ENCODE measurements around the gene C16orf95. TPM values are rescaled to one million over a fixed set of nuclear protein-coding genes. Genes with fewer than 3 reads are reported as not detected.
"Not testable (repeated sequence)": the region's sequence is repeated elsewhere in the genome, so short reads cannot be mapped to it uniquely, and the experiment has no call there.

C16orf95 gene
- total RNA-seq, 1 donor: 4.0 TPM

DNA sequence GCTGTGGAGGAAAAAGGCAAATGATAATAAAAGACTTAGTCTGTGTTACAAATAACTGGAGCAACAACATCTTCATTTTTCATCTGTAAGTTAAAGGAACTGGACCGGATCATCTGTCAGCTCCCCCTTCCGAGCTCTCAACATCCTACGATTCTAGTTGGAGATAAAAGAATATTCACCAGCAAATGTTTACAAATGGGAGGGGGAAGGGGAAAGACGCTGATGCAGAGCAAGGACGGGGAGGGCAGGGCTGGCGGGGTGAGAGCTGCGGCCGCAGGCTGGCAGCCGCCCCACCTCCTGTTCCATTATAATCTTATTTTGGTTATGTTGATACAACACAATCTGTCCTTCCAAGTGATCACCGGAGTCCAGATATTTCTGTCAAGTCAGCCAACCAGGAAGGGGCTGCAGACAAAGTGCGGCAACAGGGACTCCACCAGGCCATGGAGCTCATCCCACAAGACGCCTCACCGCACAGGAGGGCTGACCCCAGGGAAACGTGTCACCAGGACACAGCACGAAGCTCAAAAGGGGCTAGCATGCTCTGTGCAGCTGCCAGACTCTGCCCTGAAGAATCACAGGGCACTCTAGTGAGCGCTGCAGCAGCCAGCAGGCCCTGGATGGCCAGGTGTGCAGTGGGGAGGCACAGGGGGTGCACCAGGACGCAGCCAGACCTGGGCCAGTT, 46.7 kb upstream of the C16orf95 start:
- no peak overlapping the region for H3K4me3 ChIP-seq (ENCODE audit: insufficient read depth, low read length)
- H3K79me2 ChIP-seq (ENCODE audit: insufficient read depth, low read length): peaks cover 81% of the 10 kb centered on the region
- H3K9me3 ChIP-seq (ENCODE audit: low read depth, low read length): no peaks in the 10 kb centered on the region
- peaks cover 34% of the 10 kb centered on the region for H3K36me3 ChIP-seq (ENCODE audit: insufficient read depth, low read length)
- DNase-seq (ENCODE audit: insufficient read length, low spot score, missing footprints): peak; percentile 73
- no peak overlapping the region for H2AFZ ChIP-seq (ENCODE audit: low read length)
- H4K20me1 ChIP-seq (ENCODE audit: insufficient read depth, low read length): peaks cover 53% of the 10 kb centered on the region
- TF ChIP-seq CTCF (IDR thresholded peaks at IDR 0.05; ENCODE audit: extremely low read depth, low read depth, low read length): no peak
- H3K27ac ChIP-seq (ENCODE audit: low read depth, low read length): no peak overlapping the region
- H3K4me1 ChIP-seq (ENCODE audit: insufficient read depth, low read length): no peaks in the 10 kb centered on the region
- no peak overlapping the region for H3K4me2 ChIP-seq (ENCODE audit: insufficient read depth, low read length)
- H3K27me3 ChIP-seq (ENCODE audit: insufficient read depth, low read length): no peaks in the 10 kb centered on the region

DNA sequence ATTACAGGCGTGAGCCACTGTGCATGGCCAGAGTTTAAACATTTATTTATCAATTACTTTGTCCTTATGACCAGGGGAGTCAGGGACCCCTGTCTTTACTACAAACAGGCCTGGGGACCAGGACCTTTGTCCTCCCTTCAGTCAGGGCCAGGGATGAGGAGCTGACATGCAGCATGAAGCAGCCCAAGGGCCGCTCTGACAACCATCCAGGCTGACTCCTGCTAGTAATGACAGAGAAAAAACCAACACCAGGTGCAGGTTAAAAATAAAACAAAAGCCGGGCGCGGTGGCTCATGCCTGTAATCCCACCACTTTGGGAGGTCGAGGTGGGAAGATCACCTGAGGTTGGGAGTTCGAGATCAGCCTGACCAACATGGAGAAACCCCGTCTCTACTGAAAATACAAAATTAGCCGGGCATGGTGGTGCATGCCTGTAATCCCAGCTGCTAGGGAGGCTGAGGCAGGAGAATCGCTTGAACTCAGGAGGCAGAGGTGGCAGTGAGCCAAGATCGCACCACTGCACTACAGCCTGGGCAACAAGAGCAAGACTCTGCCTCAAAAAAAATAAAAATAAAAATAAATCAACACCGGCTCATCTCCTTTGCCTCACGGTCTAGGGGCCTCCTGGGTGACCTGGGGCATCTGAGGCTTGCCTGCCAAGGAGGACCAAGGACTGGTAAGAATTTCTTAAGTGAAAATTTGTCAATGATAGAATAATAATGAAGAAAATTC, 45.8 kb upstream of the C16orf95 start:
- H3K36me3 ChIP-seq (ENCODE audit: insufficient read depth, low read length): peaks cover 42% of the 10 kb centered on the region
- H3K4me1 ChIP-seq (ENCODE audit: insufficient read depth, low read length); H3K4me2 ChIP-seq (ENCODE audit: insufficient read depth, low read length); H3K27ac ChIP-seq (ENCODE audit: low read depth, low read length); H2AFZ ChIP-seq (ENCODE audit: low read length); H3K27me3 ChIP-seq (ENCODE audit: insufficient read depth, low read length); DNase-seq (ENCODE audit: insufficient read length, low spot score, missing footprints); H3K9me3 ChIP-seq (ENCODE audit: low read depth, low read length); H3K4me3 ChIP-seq (ENCODE audit: insufficient read depth, low read length): not testable (repeated sequence)
- peaks cover 45% of the 10 kb centered on the region for H4K20me1 ChIP-seq (ENCODE audit: insufficient read depth, low read length)
- H3K79me2 ChIP-seq (ENCODE audit: insufficient read depth, low read length): peaks cover 73% of the 10 kb centered on the region

- H3K4me1 ChIP-seq (ENCODE audit: insufficient read depth, low read length): no peaks in the 10 kb centered on the region
- no peak for TF ChIP-seq CTCF (IDR thresholded peaks at IDR 0.05; ENCODE audit: extremely low read depth, low read depth, low read length)
- no peak overlapping the region for H2AFZ ChIP-seq (ENCODE audit: low read length)
- H3K4me2 ChIP-seq (ENCODE audit: insufficient read depth, low read length): no peak overlapping the region
- no peak for DNase-seq (ENCODE audit: insufficient read length, low spot score, missing footprints)
- peaks cover 64% of the 10 kb centered on the region for H3K79me2 ChIP-seq (ENCODE audit: insufficient read depth, low read length)
- no peaks in the 10 kb centered on the region for H3K9me3 ChIP-seq (ENCODE audit: low read depth, low read length)
- no peak overlapping the region for H3K27ac ChIP-seq (ENCODE audit: low read depth, low read length)
- H3K27me3 ChIP-seq (ENCODE audit: insufficient read depth, low read length): no peaks in the 10 kb centered on the region
- H4K20me1 ChIP-seq (ENCODE audit: insufficient read depth, low read length): peaks cover 35% of the 10 kb centered on the region
- peaks cover 49% of the 10 kb centered on the region for H3K36me3 ChIP-seq (ENCODE audit: insufficient read depth, low read length)
- no peak overlapping the region for H3K4me3 ChIP-seq (ENCODE audit: insufficient read depth, low read length)
These were observed 44.9 kb upstream of the C16orf95 start for GRCh38 chr16:87361916-87362619.

DNA sequence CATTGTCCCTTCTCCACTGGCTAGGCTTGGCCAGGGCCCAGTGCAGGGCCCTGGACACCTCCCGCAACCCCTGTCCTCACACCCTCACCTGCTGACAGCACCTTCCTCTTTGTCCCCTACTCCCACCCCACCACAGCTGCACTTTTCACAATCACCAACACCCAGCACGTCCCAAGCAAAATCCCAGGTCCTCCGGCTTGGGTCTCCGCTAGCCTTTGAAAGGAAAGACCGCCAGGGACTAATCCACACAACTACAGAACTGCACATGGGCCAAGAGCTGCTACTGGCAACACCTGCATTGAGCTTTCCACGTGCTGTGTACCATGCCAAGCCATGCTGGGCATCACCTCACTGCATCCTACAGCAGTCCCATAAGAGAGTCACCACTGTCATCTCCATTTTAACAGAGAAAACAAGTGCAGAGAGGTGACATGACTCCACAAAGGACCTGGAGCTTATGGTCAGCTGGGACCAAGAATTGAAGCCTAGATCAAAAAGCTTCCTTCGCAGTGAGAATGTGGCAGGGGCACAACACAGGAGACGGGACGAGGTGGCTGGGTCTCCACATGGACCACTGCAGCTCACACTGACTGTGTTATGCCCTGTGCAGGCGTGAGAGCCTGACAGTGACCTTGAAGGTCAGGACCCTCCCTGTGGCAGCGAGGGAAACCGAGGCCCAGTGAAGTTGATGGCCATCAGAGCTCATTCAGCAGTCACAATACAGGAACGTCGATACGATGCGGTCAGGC, 43.8 kb upstream of the C16orf95 start:
- Histone ChIP-seq H3K4me1 (ENCODE audit: insufficient read depth, low read length) (no peaks in the 10 kb centered on the region), H4K20me1 (ENCODE audit: insufficient read depth, low read length) (peaks cover 37% of the 10 kb centered on the region), H3K9me3 (ENCODE audit: low read depth, low read length) (no peaks in the 10 kb centered on the region), H3K27ac (ENCODE audit: low read depth, low read length) (no peak overlapping the region), H3K4me3 (ENCODE audit: insufficient read depth, low read length) (no peak overlapping the region), H3K79me2 (ENCODE audit: insufficient read depth, low read length) (peaks cover 58% of the 10 kb centered on the region), H2AFZ (ENCODE audit: low read length) (no peak overlapping the region), H3K36me3 (ENCODE audit: insufficient read depth, low read length) (peaks cover 57% of the 10 kb centered on the region), H3K4me2 (ENCODE audit: insufficient read depth, low read length) (no peak overlapping the region), H3K27me3 (ENCODE audit: insufficient read depth, low read length) (no peaks in the 10 kb centered on the region)
- DNase-seq (ENCODE audit: insufficient read length, low spot score, missing footprints): peak; percentile 13
- no peak for TF ChIP-seq CTCF (IDR thresholded peaks at IDR 0.05; ENCODE audit: extremely low read depth, low read depth, low read length)

Data from osteoblast (primary cell).